Measurements from ENCODE around the gene HEBP2. TPM values are rescaled to one million over a fixed set of nuclear protein-coding genes. Genes with fewer than 3 reads are reported as not detected.

Gene HEBP2
- total and polyA plus RNA-seq, 10 donors = 5.7 to 37.0 (median 21.0) TPM

Small RNAs within 50 kb of the gene (microRNA-seq; reads per million reads assigned to microRNA genes)
- 0 to 1.1 (median 1.1) reads per million in 3 donors for gene MIR3145

Small RNAs within 50 kb of the gene (small RNA-seq; reads per million reads assigned to genes)
- gene AL031003.1 (0 reads per million in 4 donors), gene AL391669.1 (0 reads per million in 4 donors), gene MIR3145 (0 reads per million in 4 donors)

Other genes with a start within 250 kb of the HEBP2 start
- gene ARFGEF3, start 242.3 kb upstream of the HEBP2 start, total RNA-seq = 1 to 10 TPM; 1.6 to 3.1 (median 1.8) TPM
- under 1 TPM; 0.09 to 0.19 (median 0.11) TPM for gene ARFGEF3, start 242.3 kb upstream of the HEBP2 start, polyA plus RNA-seq
- gene PBOV1, start 185.7 kb upstream of the HEBP2 start, total RNA-seq = not detected
- not detected for gene PBOV1, start 185.7 kb upstream of the HEBP2 start, polyA plus RNA-seq
- gene SMIM28, start 26.3 kb upstream of the HEBP2 start, total RNA-seq = not detected
- gene SMIM28, start 26.3 kb upstream of the HEBP2 start, polyA plus RNA-seq = not detected
- gene NHSL1, start 95.3 kb downstream of the HEBP2 start, total RNA-seq = 10 to 100 TPM in 3 of 7 donors, 1 to 10 TPM in 4; 5.8 to 14.0 (median 9.9) TPM
- under 1 TPM; 0.39 to 0.99 (median 0.46) TPM for gene NHSL1, start 95.3 kb downstream of the HEBP2 start, polyA plus RNA-seq